Measurements from ENCODE around the gene UPF2.

DNA sequence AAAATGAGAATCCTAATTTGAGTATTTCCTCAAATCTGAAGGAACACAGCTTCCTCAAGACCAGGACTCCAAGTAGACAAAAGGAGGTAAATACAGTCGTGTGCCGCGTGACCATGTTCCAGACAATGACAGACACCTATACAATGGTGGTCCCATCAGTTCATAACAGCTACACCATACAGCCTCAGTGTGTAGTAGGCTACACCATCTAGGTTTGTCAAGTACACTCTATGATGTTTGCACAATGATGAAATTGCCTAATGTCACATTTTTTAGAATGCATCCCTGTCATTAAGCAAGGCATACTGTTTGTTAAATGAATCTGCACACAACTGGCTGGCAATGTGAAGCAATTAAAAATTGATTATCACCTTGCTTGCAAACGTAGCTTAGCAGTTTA lies 111.6 kb downstream of the UPF2 start:
- TF ChIP-seq, protein P1, sequence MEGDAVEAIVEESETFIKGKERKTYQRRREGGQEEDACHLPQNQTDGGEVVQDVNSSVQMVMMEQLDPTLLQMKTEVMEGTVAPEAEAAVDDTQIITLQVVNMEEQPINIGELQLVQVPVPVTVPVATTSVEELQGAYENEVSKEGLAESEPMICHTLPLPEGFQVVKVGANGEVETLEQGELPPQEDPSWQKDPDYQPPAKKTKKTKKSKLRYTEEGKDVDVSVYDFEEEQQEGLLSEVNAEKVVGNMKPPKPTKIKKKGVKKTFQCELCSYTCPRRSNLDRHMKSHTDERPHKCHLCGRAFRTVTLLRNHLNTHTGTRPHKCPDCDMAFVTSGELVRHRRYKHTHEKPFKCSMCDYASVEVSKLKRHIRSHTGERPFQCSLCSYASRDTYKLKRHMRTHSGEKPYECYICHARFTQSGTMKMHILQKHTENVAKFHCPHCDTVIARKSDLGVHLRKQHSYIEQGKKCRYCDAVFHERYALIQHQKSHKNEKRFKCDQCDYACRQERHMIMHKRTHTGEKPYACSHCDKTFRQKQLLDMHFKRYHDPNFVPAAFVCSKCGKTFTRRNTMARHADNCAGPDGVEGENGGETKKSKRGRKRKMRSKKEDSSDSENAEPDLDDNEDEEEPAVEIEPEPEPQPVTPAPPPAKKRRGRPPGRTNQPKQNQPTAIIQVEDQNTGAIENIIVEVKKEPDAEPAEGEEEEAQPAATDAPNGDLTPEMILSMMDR (IDR thresholded peaks at IDR 0.05) = no peak
- no peak for TF ChIP-seq POLR2A (IDR thresholded peaks at IDR 0.05)
